Keratinocyte (primary cell): Measurements from ENCODE around the gene RBM4. TPM values are rescaled to one million over a fixed set of nuclear protein-coding genes. Genes with fewer than 3 reads are reported as not detected.
A peak's percentile ranks its signal among the peaks of the same experiment; 100 is the strongest.

Experiments
- DNase-seq: peaks from one replicate; pipeline ENCODE4 v3.0.0-alpha.2; 2011; ENCODE audit warnings: low read depth, missing footprints, low spot score
- FAIRE-seq: peaks from 2 replicates; lab custom pipeline; 2011; peaks lifted over from hg19 to GRCh38; lab: Jason Lieb, UNC
- H2AFZ ChIP-seq: 2 replicates; pipeline ENCODE4 v1.6.0; 2012; ENCODE audit warnings: low read length, control low read depth, inconsistent platforms; ENCODE audit not compliant: control insufficient read depth
- H3K27ac ChIP-seq: 2 replicates; pipeline ENCODE4 v1.5.1; 2011; ENCODE audit warnings: low read length; ENCODE audit not compliant: control insufficient read depth, insufficient read depth
- H3K27me3 ChIP-seq: 3 replicates; pipeline ENCODE4 v1.6.0; 2011; ENCODE audit warnings: low read length; ENCODE audit not compliant: control insufficient read depth, insufficient read depth; ENCODE audit errors: extremely low read depth
- H3K36me3 ChIP-seq, 2 experiments: 2 replicates in 1 of 2; 3 replicates in 1 of 2; pipeline ENCODE4 v1.5.1; 2011; ENCODE audit warnings: low read length in 2 of 2, mild to moderate bottlenecking in 1 of 2; ENCODE audit not compliant: control insufficient read depth in 2 of 2, insufficient read depth in 2 of 2; ENCODE audit errors: extremely low read depth in 1 of 2
- H3K4me1 ChIP-seq: 3 replicates; pipeline ENCODE4 v1.5.1; 2011; ENCODE audit warnings: low read length; ENCODE audit not compliant: control insufficient read depth, insufficient read depth; ENCODE audit errors: extremely low read depth
- H3K4me2 ChIP-seq: 3 replicates; pipeline ENCODE4 v1.6.0; 2011; ENCODE audit warnings: low read depth, low read length; ENCODE audit not compliant: control insufficient read depth, insufficient read depth; ENCODE audit errors: extremely low read depth
- H3K4me3 ChIP-seq, 3 experiments: fragments of 200-600 bp in 1 of 3; sonication (generic) in 1 of 3; 2 replicates in 2 of 3; 3 replicates in 1 of 3; pipeline ENCODE4 v1.5.1; 2011 to 2016; ENCODE audit warnings: low read length in 3 of 3, mild to moderate bottlenecking in 3 of 3, control low read depth in 2 of 3, inconsistent platforms in 1 of 3, low read depth in 1 of 3, mixed read lengths in 1 of 3, mixed run types in 1 of 3, moderate library complexity in 1 of 3; ENCODE audit not compliant: control insufficient read depth in 2 of 3, insufficient read depth in 2 of 3; ENCODE audit errors: extremely low read depth in 1 of 3
- H3K79me2 ChIP-seq: 2 replicates; pipeline ENCODE4 v1.6.0; 2012; ENCODE audit warnings: low read length; ENCODE audit not compliant: control insufficient read depth, insufficient read depth
- H3K9ac ChIP-seq: 3 replicates; pipeline ENCODE4 v1.6.0; 2011; ENCODE audit warnings: low read length; ENCODE audit not compliant: control insufficient read depth, insufficient read depth; ENCODE audit errors: extremely low read depth
- H3K9me1 ChIP-seq: 3 replicates; pipeline ENCODE4 v1.6.0; 2011; ENCODE audit warnings: low read length; ENCODE audit not compliant: control insufficient read depth, insufficient read depth; ENCODE audit errors: extremely low read depth
- H3K9me3 ChIP-seq: 2 replicates; pipeline ENCODE4 v1.5.1; 2012; ENCODE audit warnings: low read depth, low read length; ENCODE audit not compliant: control insufficient read depth
- H4K20me1 ChIP-seq: 3 replicates; pipeline ENCODE4 v1.6.0; 2011; ENCODE audit warnings: low read length; ENCODE audit not compliant: control insufficient read depth, insufficient read depth; ENCODE audit errors: extremely low read depth
- CTCF ChIP-seq, 3 experiments: IDR thresholded peaks in 1 of 3; conservative IDR thresholded peaks in 1 of 3; optimal IDR thresholded peaks in 1 of 3; 2 replicates in 2 of 3; 3 replicates in 1 of 3; pipeline versions ENCODE3 to v1.5.1; 2011; ENCODE audit warnings: low read length in 3 of 3, mild to moderate bottlenecking in 3 of 3, moderate library complexity in 2 of 3, control low read depth in 1 of 3, inconsistent platforms in 1 of 3; ENCODE audit not compliant: insufficient read depth in 2 of 3; ENCODE audit errors: extremely low read depth in 1 of 3
- EZH2 ChIP-seq: IDR thresholded peaks from one replicate; pipeline ENCODE4 v1.6.1; 2012; ENCODE audit warnings: inconsistent platforms, mild to moderate bottlenecking, low read length, moderate library complexity
- dilution Hi-C: fragments of 300-500 bp; cut with MboI; formaldehyde crosslinking; loops from one replicate; pipeline ENCODE4 v1.7.0; 2020; ENCODE audit warnings: low sequenced_read_pairs; ENCODE audit not compliant: extremely low pct_ligation_motif_present
- polyA plus RNA-seq, 5 experiments: library from polyadenylated mRNA; depleted of rRNA in 3 of 5; stranded (reverse) in 3 of 5; stranded (forward) in 1 of 5; unstranded in 1 of 5; fragments of >200 nt; gene quantifications; 1 replicate in 1 of 5; 2 replicates in 3 of 5; 3 replicates in 1 of 5; pipeline versions ENCODE4 v1.2.1 to v1.2.3, GENCODE V29; 2011 to 2012; ENCODE audit warnings: missing spikeins in 2 of 5, low read depth in 1 of 5, low replicate concordance in 1 of 5

The RBM4 gene
- polyA plus RNA-seq, 1 donor (not counting 4 experiments of a cell fraction or from before 2014, with no cell fraction given) = 190 TPM

GRCh38 chr11:66614073-66614472 is 24.4 kb upstream of the RBM4 start:
- no peak for DNase-seq
- Histone ChIP-seq H3K9ac (no peak overlapping the region), H3K27ac (no peak overlapping the region), H3K27me3 (no peaks in the 10 kb centered on the region), H3K4me3 (no peak overlapping the region), H3K4me2 (no peak overlapping the region), H3K79me2 (peaks cover 27% of the 10 kb centered on the region), H3K36me3 (peaks cover 0 to 13% of the 10 kb centered on the region in 2 experiments), H3K9me3 (no peaks in the 10 kb centered on the region), H3K4me1 (peaks cover 12% of the 10 kb centered on the region), H4K20me1 (peaks cover 21% of the 10 kb centered on the region), H3K9me1 (no peaks in the 10 kb centered on the region), H2AFZ (no peak overlapping the region)
- no peak for TF ChIP-seq CTCF (optimal IDR thresholded peaks at IDR 0.05 in 1 of 3, IDR thresholded peaks at IDR 0.05 in 1 of 3, conservative IDR thresholded peaks at IDR 0.05 in 1 of 3; ENCODE audit: extremely low read depth in 1 of 3, insufficient read depth in 2 of 3, low read length in 3 of 3)
- no peak for TF ChIP-seq EZH2
- dilution Hi-C loops = no loop called here
- no peak for FAIRE-seq

GRCh38 chr11:66616379-66617154 is 21.9 kb upstream of the RBM4 start, which contains the start of gene RBM14:
Gene RBM14, plus strand, starts transcription at chr11:66616630. Its CDS starts 91 bp downstream, at chr11:66616721.
- Histone ChIP-seq H3K9me1 (no peaks in the 10 kb centered on the region), H3K27me3 (no peaks in the 10 kb centered on the region), H2AFZ (peak within 1 kb of the TSS; percentile 94), H3K4me3 (peak within 1 kb of the TSS; percentile 85 to 100 (median 96)), H3K36me3 (peaks cover 1 to 18% of the 10 kb centered on the region in 2 experiments), H3K4me2 (peak within 1 kb of the TSS; percentile 100), H4K20me1 (peaks cover 37% of the 10 kb centered on the region), H3K27ac (peak within 1 kb of the TSS; percentile 97), H3K79me2 (peaks cover 50% of the 10 kb centered on the region), H3K9me3 (no peaks in the 10 kb centered on the region), H3K4me1 (peaks cover 21% of the 10 kb centered on the region), H3K9ac (peak within 1 kb of the TSS; percentile 98)
- FAIRE-seq (peak; percentile 13), DNase-seq (peak; percentile 96)
- TF ChIP-seq EZH2 = no peak
- TF ChIP-seq CTCF (optimal IDR thresholded peaks at IDR 0.05 in 1 of 3, IDR thresholded peaks at IDR 0.05 in 1 of 3, conservative IDR thresholded peaks at IDR 0.05 in 1 of 3; ENCODE audit: extremely low read depth in 1 of 3, insufficient read depth in 2 of 3, low read length in 3 of 3) = no peak
- dilution Hi-C loops = no loop called here
